Activated T-helper 2 cell treated with anti-CD3 and anti-CD28 coated beads, Interferon-gamma antibody, Interleukin-2, Interleukin-4, amounts not matched to agents 10 μg/mL and 5 μg/mL and 100 μg/mL, durations not matched to agents 14 hours and 24 hours and 36 hours (primary cell): ENCODE measurements around the gene MYO15B. TPM values are rescaled to one million over a fixed set of nuclear protein-coding genes. Genes with fewer than 3 reads are reported as not detected.
A peak's percentile ranks its signal among the peaks of the same experiment; 100 is the strongest.

Experiments used
- DNase-seq: peaks from one replicate; pipeline ENCODE4 v3.0.0; 2021; ENCODE audit warnings: low spot score
- H3K27ac Mint-ChIP-seq: one replicate; pipeline ENCODE4 v1.8.0; 2021; ENCODE audit warnings: mixed read lengths
- H3K27me3 Mint-ChIP-seq: one replicate; pipeline ENCODE4 v1.8.0; 2021; ENCODE audit warnings: low read depth, mixed read lengths
- H3K36me3 Mint-ChIP-seq: one replicate; pipeline ENCODE4 v1.8.0; 2021; ENCODE audit warnings: low read depth, mixed read lengths
- H3K4me1 Mint-ChIP-seq: one replicate; pipeline ENCODE4 v1.8.0; 2021; ENCODE audit warnings: low read depth, mixed read lengths
- H3K4me3 Mint-ChIP-seq: one replicate; pipeline ENCODE4 v1.8.0; 2021; ENCODE audit warnings: low read depth, mild to moderate bottlenecking, moderate library complexity, mixed read lengths
- H3K9me3 Mint-ChIP-seq: one replicate; pipeline ENCODE4 v1.8.0; 2021; ENCODE audit warnings: mixed read lengths
- intact Hi-C: fragments of 100-400 bp; cut with micrococcal nuclease; formaldehyde crosslinking; loops from one replicate; pipeline ENCODE4 v1.15.1; 2023
- total RNA-seq: library from RNA; stranded (reverse); gene quantifications from 2 replicates; pipeline ENCODE4 v1.2.3, GENCODE V29; 2022

MYO15B gene
- total RNA-seq, 1 donor from 2014 or later, result 33.9 TPM

GRCh38 chr17:75565066-75565465, 22.5 kb upstream of the MYO15B start:
- H3K27ac Mint-ChIP-seq, result no peak overlapping the region
- no peaks in the 10 kb centered on the region for H3K4me1 Mint-ChIP-seq
- H3K36me3 Mint-ChIP-seq, result no peaks in the 10 kb centered on the region
- DNase-seq, result no peak
- H3K27me3 Mint-ChIP-seq, result no peaks in the 10 kb centered on the region
- no peak overlapping the region for H3K4me3 Mint-ChIP-seq
- intact Hi-C loops, result no loop called here
- H3K9me3 Mint-ChIP-seq, result no peaks in the 10 kb centered on the region

- no peak for DNase-seq
- H3K36me3 Mint-ChIP-seq, result no peaks in the 10 kb centered on the region
- intact Hi-C loops, result no loop called here
- no peak overlapping the region for H3K4me3 Mint-ChIP-seq
- no peaks in the 10 kb centered on the region for H3K4me1 Mint-ChIP-seq
- H3K27ac Mint-ChIP-seq, result no peak overlapping the region
- H3K9me3 Mint-ChIP-seq, result no peaks in the 10 kb centered on the region
- no peaks in the 10 kb centered on the region for H3K27me3 Mint-ChIP-seq
These were observed 22.0 kb upstream of the MYO15B start for GRCh38 chr17:75565618-75566017.

- intact Hi-C loops, result no loop called here
- H3K27ac Mint-ChIP-seq, result no peak overlapping the region
- no peaks in the 10 kb centered on the region for H3K9me3 Mint-ChIP-seq
- no peaks in the 10 kb centered on the region for H3K36me3 Mint-ChIP-seq
- no peak for DNase-seq
- H3K4me3 Mint-ChIP-seq, result no peak overlapping the region
- peaks cover 3% of the 10 kb centered on the region for H3K4me1 Mint-ChIP-seq
- H3K27me3 Mint-ChIP-seq, result no peaks in the 10 kb centered on the region
These were observed 21.2 kb upstream of the MYO15B start for GRCh38 chr17:75566416-75566815.

GRCh38 chr17:75566834-75567233, 20.8 kb upstream of the MYO15B start:
- intact Hi-C loops, result no loop called here
- no peak overlapping the region for H3K27ac Mint-ChIP-seq
- H3K36me3 Mint-ChIP-seq, result no peaks in the 10 kb centered on the region
- H3K4me3 Mint-ChIP-seq, result no peak overlapping the region
- H3K27me3 Mint-ChIP-seq, result no peaks in the 10 kb centered on the region
- peaks cover 3% of the 10 kb centered on the region for H3K4me1 Mint-ChIP-seq
- no peak for DNase-seq
- no peaks in the 10 kb centered on the region for H3K9me3 Mint-ChIP-seq

- Mint-ChIP-seq H3K27me3 (no peaks in the 10 kb centered on the region), H3K4me3 (no peak overlapping the region), H3K36me3 (no peaks in the 10 kb centered on the region), H3K27ac (no peak overlapping the region), H3K4me1 (peaks cover 3% of the 10 kb centered on the region), H3K9me3 (no peaks in the 10 kb centered on the region)
- intact Hi-C loops, result no loop called here
- no peak for DNase-seq
These were observed 19.0 kb upstream of the MYO15B start for GRCh38 chr17:75568412-75569255.

GRCh38 chr17:75570034-75570676, 17.4 kb upstream of the MYO15B start:
- Mint-ChIP-seq H3K4me1 (peaks cover 3% of the 10 kb centered on the region), H3K36me3 (no peaks in the 10 kb centered on the region), H3K4me3 (no peak overlapping the region), H3K27ac (no peak overlapping the region), H3K27me3 (no peaks in the 10 kb centered on the region), H3K9me3 (no peaks in the 10 kb centered on the region)
- intact Hi-C loops, result no loop called here
- no peak for DNase-seq

- Mint-ChIP-seq H3K27me3 (no peaks in the 10 kb centered on the region), H3K4me3 (no peak overlapping the region), H3K9me3 (no peaks in the 10 kb centered on the region), H3K27ac (peak overlapping the region; percentile 70), H3K4me1 (peaks cover 3% of the 10 kb centered on the region), H3K36me3 (no peaks in the 10 kb centered on the region)
- intact Hi-C loops, result no loop called here
- DNase-seq, result no peak
These were observed 16.8 kb upstream of the MYO15B start for GRCh38 chr17:75570772-75571171.

GRCh38 chr17:75571197-75571884, 16.3 kb upstream of the MYO15B start:
- H3K27me3 Mint-ChIP-seq, result no peaks in the 10 kb centered on the region

GRCh38 chr17:75571885-75572215, 15.8 kb upstream of the MYO15B start:
- Mint-ChIP-seq H3K4me3 (no peak overlapping the region), H3K9me3 (no peaks in the 10 kb centered on the region), H3K4me1 (peaks cover 3% of the 10 kb centered on the region), H3K27me3 (no peaks in the 10 kb centered on the region), H3K36me3 (no peaks in the 10 kb centered on the region), H3K27ac (no peak overlapping the region)
- intact Hi-C loops, result no loop called here
- DNase-seq, result no peak

More at GRCh38 chr17:75571197-75571884, 16.3 kb upstream of the MYO15B start:
- Mint-ChIP-seq H3K4me1 (peaks cover 3% of the 10 kb centered on the region), H3K9me3 (no peaks in the 10 kb centered on the region), H3K4me3 (no peak overlapping the region), H3K27ac (peak overlapping the region; percentile 70), H3K36me3 (no peaks in the 10 kb centered on the region)
- DNase-seq, result peak; percentile 42
- intact Hi-C loops, result no loop called here

- Mint-ChIP-seq H3K27me3 (no peaks in the 10 kb centered on the region), H3K27ac (no peak overlapping the region), H3K36me3 (no peaks in the 10 kb centered on the region), H3K4me3 (no peak overlapping the region), H3K9me3 (no peaks in the 10 kb centered on the region), H3K4me1 (peaks cover 3% of the 10 kb centered on the region)
- no peak for DNase-seq
- intact Hi-C loops, result no loop called here
These were observed 14.7 kb upstream of the MYO15B start for GRCh38 chr17:75572713-75573539.

- no peak for DNase-seq
- H3K4me1 Mint-ChIP-seq, result peaks cover 3% of the 10 kb centered on the region
- H3K9me3 Mint-ChIP-seq, result no peaks in the 10 kb centered on the region
- no peak overlapping the region for H3K4me3 Mint-ChIP-seq
- no peaks in the 10 kb centered on the region for H3K36me3 Mint-ChIP-seq
- intact Hi-C loops, result no loop called here
- H3K27me3 Mint-ChIP-seq, result no peaks in the 10 kb centered on the region
- no peak overlapping the region for H3K27ac Mint-ChIP-seq
These were observed 14.1 kb upstream of the MYO15B start for GRCh38 chr17:75573540-75573957.

- intact Hi-C loops, result no loop called here
- H3K4me1 Mint-ChIP-seq, result peaks cover 3% of the 10 kb centered on the region
- H3K27ac Mint-ChIP-seq, result no peak overlapping the region
- no peaks in the 10 kb centered on the region for H3K36me3 Mint-ChIP-seq
- no peaks in the 10 kb centered on the region for H3K9me3 Mint-ChIP-seq
- H3K4me3 Mint-ChIP-seq, result no peak overlapping the region
- no peak for DNase-seq
- H3K27me3 Mint-ChIP-seq, result no peaks in the 10 kb centered on the region
These were observed 13.6 kb upstream of the MYO15B start for GRCh38 chr17:75573994-75574393.
